GM12864 (cell line): ENCODE data around the gene ITGAE.

Source experiments
- DNase-seq: peaks from one replicate; pipeline ENCODE4 v3.0.0-alpha.2; 2011; ENCODE audit warnings: low read depth
- H3K4me3 ChIP-seq: 2 replicates; pipeline ENCODE4 v1.5.1; 2011; ENCODE audit warnings: mild to moderate bottlenecking, low read depth, low read length, control low read depth
- CTCF ChIP-seq: IDR thresholded peaks from 2 replicates; pipeline ENCODE4 v1.5.1; 2011; ENCODE audit warnings: low read depth, mild to moderate bottlenecking, moderate library complexity, low read length, control low read depth, inconsistent platforms; ENCODE audit errors: missing control alignments

Gene ITGAE

GRCh38 chr17:3688027-3688553 is 112.9 kb downstream of the ITGAE start:
- TF ChIP-seq CTCF = no peak
- H3K4me3 ChIP-seq = no peak overlapping the region
- DNase-seq = no peak

- no peak overlapping the region for H3K4me3 ChIP-seq
- DNase-seq = no peak
- TF ChIP-seq CTCF = no peak
Observed at GRCh38 chr17:3685174-3685573, 115.8 kb downstream of the ITGAE start.

- TF ChIP-seq CTCF = peak; percentile 99
- peak; percentile 46 for DNase-seq
- no peak overlapping the region for H3K4me3 ChIP-seq
Observed at GRCh38 chr17:3683054-3683511, 117.9 kb downstream of the ITGAE start.

- no peak overlapping the region for H3K4me3 ChIP-seq
- no peak for TF ChIP-seq CTCF
- no peak for DNase-seq
Observed at GRCh38 chr17:3682033-3682432, 119.0 kb downstream of the ITGAE start.

- no peak for TF ChIP-seq CTCF
- H3K4me3 ChIP-seq = no peak overlapping the region
- no peak for DNase-seq
Observed at GRCh38 chr17:3681565-3681964, 119.4 kb downstream of the ITGAE start.

- TF ChIP-seq CTCF = no peak
- no peak for DNase-seq
Observed at GRCh38 chr17:3681057-3681456, 119.9 kb downstream of the ITGAE start.

GRCh38 chr17:3679531-3680126 is 121.4 kb downstream of the ITGAE start:
- no peak overlapping the region for H3K4me3 ChIP-seq
- TF ChIP-seq CTCF = no peak
- no peak for DNase-seq

More at GRCh38 chr17:3681057-3681456, 119.9 kb downstream of the ITGAE start:
- no peak overlapping the region for H3K4me3 ChIP-seq
